ENCODE data around the gene KLHDC8B.

DNA sequence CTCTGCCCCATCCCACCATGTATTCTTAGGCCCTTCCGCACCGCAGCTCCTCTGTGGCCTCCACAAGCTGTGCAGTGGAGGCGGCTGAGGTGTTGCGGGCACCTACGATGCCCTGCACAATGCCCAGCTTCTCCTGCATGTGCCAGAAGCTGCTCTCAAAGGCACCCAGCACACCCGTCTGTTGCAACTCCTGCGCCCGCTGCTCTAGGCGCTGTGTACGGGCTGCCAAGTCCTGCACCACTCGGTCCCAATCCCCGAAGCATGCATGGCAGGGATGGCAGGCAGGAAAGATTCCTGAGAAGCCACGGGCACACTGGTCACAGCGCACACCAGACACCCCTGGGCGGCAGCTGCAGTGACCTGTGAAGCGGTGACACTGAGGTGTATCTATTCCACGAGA is 47.7 kb upstream of the KLHDC8B start:
- TF ChIP-seq, protein P1, sequence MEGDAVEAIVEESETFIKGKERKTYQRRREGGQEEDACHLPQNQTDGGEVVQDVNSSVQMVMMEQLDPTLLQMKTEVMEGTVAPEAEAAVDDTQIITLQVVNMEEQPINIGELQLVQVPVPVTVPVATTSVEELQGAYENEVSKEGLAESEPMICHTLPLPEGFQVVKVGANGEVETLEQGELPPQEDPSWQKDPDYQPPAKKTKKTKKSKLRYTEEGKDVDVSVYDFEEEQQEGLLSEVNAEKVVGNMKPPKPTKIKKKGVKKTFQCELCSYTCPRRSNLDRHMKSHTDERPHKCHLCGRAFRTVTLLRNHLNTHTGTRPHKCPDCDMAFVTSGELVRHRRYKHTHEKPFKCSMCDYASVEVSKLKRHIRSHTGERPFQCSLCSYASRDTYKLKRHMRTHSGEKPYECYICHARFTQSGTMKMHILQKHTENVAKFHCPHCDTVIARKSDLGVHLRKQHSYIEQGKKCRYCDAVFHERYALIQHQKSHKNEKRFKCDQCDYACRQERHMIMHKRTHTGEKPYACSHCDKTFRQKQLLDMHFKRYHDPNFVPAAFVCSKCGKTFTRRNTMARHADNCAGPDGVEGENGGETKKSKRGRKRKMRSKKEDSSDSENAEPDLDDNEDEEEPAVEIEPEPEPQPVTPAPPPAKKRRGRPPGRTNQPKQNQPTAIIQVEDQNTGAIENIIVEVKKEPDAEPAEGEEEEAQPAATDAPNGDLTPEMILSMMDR (IDR thresholded peaks at IDR 0.05), result no peak
- TF ChIP-seq POLR2A (IDR thresholded peaks at IDR 0.05), result no peak

All from heart left ventricle (tissue), 13 donors.